ENCODE data around the gene SH2B2.

SH2B2 gene

GRCh38 chr7:102266541-102266940 lies 20.1 kb upstream of the SH2B2 start:
- TF ChIP-seq CTCF (conservative IDR thresholded peaks at IDR 0.05; ENCODE audit: low read depth, low read length): no peak
- DNase-seq (ENCODE audit: low read depth): no peak
- no peak overlapping the region for H3K4me3 ChIP-seq (ENCODE audit: low read depth, low read length)

GRCh38 chr7:102268635-102269034 lies 18.0 kb upstream of the SH2B2 start:
- DNase-seq (ENCODE audit: low read depth): no peak
- no peak for TF ChIP-seq CTCF (conservative IDR thresholded peaks at IDR 0.05; ENCODE audit: low read depth, low read length)
- H3K4me3 ChIP-seq (ENCODE audit: low read depth, low read length): no peak overlapping the region

GRCh38 chr7:102270178-102270887 lies 16.3 kb upstream of the SH2B2 start:
- H3K4me3 ChIP-seq (ENCODE audit: low read depth, low read length): no peak overlapping the region
- peak; percentile 4 for TF ChIP-seq CTCF (conservative IDR thresholded peaks at IDR 0.05; ENCODE audit: low read depth, low read length)
- DNase-seq (ENCODE audit: low read depth): no peak

GRCh38 chr7:102271158-102271798 lies 15.4 kb upstream of the SH2B2 start:
- no peak for TF ChIP-seq CTCF (conservative IDR thresholded peaks at IDR 0.05; ENCODE audit: low read depth, low read length)
- DNase-seq (ENCODE audit: low read depth): no peak
- H3K4me3 ChIP-seq (ENCODE audit: low read depth, low read length): no peak overlapping the region

- peak; percentile 77 for DNase-seq (ENCODE audit: low read depth)
- peak; percentile 95 for TF ChIP-seq CTCF (conservative IDR thresholded peaks at IDR 0.05; ENCODE audit: low read depth, low read length)
- H3K4me3 ChIP-seq (ENCODE audit: low read depth, low read length): no peak overlapping the region
These were observed 14.4 kb upstream of the SH2B2 start for GRCh38 chr7:102272075-102272916.

GRCh38 chr7:102272917-102273748 lies 13.5 kb upstream of the SH2B2 start:
- no peak for TF ChIP-seq CTCF (conservative IDR thresholded peaks at IDR 0.05; ENCODE audit: low read depth, low read length)
- DNase-seq (ENCODE audit: low read depth): no peak
- no peak overlapping the region for H3K4me3 ChIP-seq (ENCODE audit: low read depth, low read length)
